Caki2 (cell line): ENCODE data around the gene TMEM129. TPM values are rescaled to one million over a fixed set of nuclear protein-coding genes. Genes with fewer than 3 reads are reported as not detected.

Source experiments
- DNase-seq: peaks from one replicate; pipeline ENCODE4 v3.0.0-alpha.2; 2015; ENCODE audit warnings: low read depth
- in situ Hi-C: cut with HindIII; loops from 2 replicates; pipeline ENCODE4 v1.10.0; 2016; ENCODE audit warnings: low sequenced_read_pairs, low pct_unique_long_range_greater_than_20kb, mixed read lengths
- total RNA-seq: library from RNA; depleted of rRNA; stranded (reverse); fragments of >200 nt; shearing (Covaris generic); gene quantifications from 2 replicates; pipeline ENCODE4 v1.2.3, GENCODE V29; 2014; ENCODE audit warnings: low replicate concordance

The TMEM129 gene
- total RNA-seq, 1 experiment from 2014 or later: 52.7 TPM

GRCh38 chr4:1759818-1760223 is 38.7 kb upstream of the TMEM129 start:
- DNase-seq: no peak
- in situ Hi-C loops: no loop called here

GRCh38 chr4:1759170-1759817 is 38.2 kb upstream of the TMEM129 start:
- in situ Hi-C loops: no loop called here
- no peak for DNase-seq

- no peak for DNase-seq
- in situ Hi-C loops: no loop called here
Observed at GRCh38 chr4:1758306-1759121, 37.4 kb upstream of the TMEM129 start.

- in situ Hi-C loops: no loop called here
- no peak for DNase-seq
Observed at GRCh38 chr4:1757836-1758235, 36.7 kb upstream of the TMEM129 start.

GRCh38 chr4:1756893-1757779 is 36.0 kb upstream of the TMEM129 start:
- in situ Hi-C loops: no loop called here
- DNase-seq: no peak

- DNase-seq: no peak
- in situ Hi-C loops: no loop called here
Observed at GRCh38 chr4:1756079-1756478, 35.0 kb upstream of the TMEM129 start.

GRCh38 chr4:1755297-1755696 is 34.2 kb upstream of the TMEM129 start:
- DNase-seq: no peak
- in situ Hi-C loops: no loop called here

GRCh38 chr4:1754336-1754735 is 33.2 kb upstream of the TMEM129 start:
- in situ Hi-C loops: no loop called here

GRCh38 chr4:1753697-1754311 is 32.7 kb upstream of the TMEM129 start:
- no peak for DNase-seq
- in situ Hi-C loops: no loop called here

More at GRCh38 chr4:1754336-1754735, 33.2 kb upstream of the TMEM129 start:
- DNase-seq: no peak

GRCh38 chr4:1753294-1753696 is 32.2 kb upstream of the TMEM129 start:
- no peak for DNase-seq
- in situ Hi-C loops: no loop called here

GRCh38 chr4:1752284-1753041 is 31.3 kb upstream of the TMEM129 start:
- in situ Hi-C loops: no loop called here
- no peak for DNase-seq

GRCh38 chr4:1751919-1752283 is 30.8 kb upstream of the TMEM129 start:
- DNase-seq: no peak
- in situ Hi-C loops: no loop called here

- DNase-seq: no peak
- in situ Hi-C loops: no loop called here
Observed at GRCh38 chr4:1751155-1751918, 30.2 kb upstream of the TMEM129 start.

GRCh38 chr4:1750381-1751154 is 29.4 kb upstream of the TMEM129 start:
- no peak for DNase-seq
- in situ Hi-C loops: no loop called here

- DNase-seq: no peak
- in situ Hi-C loops: no loop called here
Observed at GRCh38 chr4:1749826-1750225, 28.7 kb upstream of the TMEM129 start.

GRCh38 chr4:1749370-1749769 is 28.2 kb upstream of the TMEM129 start:
- no peak for DNase-seq
- in situ Hi-C loops: no loop called here
